ENCODE results near the gene MT4.
"Not testable (repeated sequence)": the region's sequence is repeated elsewhere in the genome, so short reads cannot be mapped to it uniquely, and the experiment has no call there.

The MT4 gene

DNA sequence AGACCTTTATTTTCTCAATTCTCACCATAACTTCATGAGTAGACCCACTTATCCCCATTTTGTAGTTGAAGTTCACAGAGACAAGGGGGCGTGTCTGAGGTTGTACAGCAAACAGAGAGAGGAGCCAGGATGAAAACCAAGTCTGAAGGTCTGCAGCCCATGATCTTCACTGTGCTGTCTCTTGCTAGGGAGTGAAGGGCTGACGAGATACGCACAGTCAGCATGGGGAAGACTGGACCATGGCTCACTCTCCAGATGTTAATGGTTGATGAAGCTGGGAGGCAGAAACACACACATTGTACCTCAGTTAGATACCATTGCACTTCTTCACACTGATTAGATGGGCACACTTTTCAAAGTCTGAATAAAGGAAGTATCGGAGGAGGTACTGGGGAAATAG is 5.8 kb upstream of the MT4 start:
- DNase-seq (ENCODE audit: low read depth), result no peak

GRCh38 chr16:56560447-56560846 is 4.4 kb upstream of the MT4 start:
- DNase-seq (ENCODE audit: low read depth), result no peak

GRCh38 chr16:56561126-56561525 is 3.7 kb upstream of the MT4 start:
- DNase-seq (ENCODE audit: low read depth), result no peak

- no peak for DNase-seq (ENCODE audit: low read depth)
Measured at GRCh38 chr16:56569971-56570370, 5.1 kb downstream of the MT4 start.

- DNase-seq (ENCODE audit: low read depth), result no peak
Measured at GRCh38 chr16:56571525-56571924, 6.7 kb downstream of the MT4 start.

GRCh38 chr16:56574625-56575024 is 9.8 kb downstream of the MT4 start:
- no peak for DNase-seq (ENCODE audit: low read depth)

- DNase-seq (ENCODE audit: low read depth), result peak; percentile 78
Measured at GRCh38 chr16:56576585-56577299, 11.9 kb downstream of the MT4 start.

DNA sequence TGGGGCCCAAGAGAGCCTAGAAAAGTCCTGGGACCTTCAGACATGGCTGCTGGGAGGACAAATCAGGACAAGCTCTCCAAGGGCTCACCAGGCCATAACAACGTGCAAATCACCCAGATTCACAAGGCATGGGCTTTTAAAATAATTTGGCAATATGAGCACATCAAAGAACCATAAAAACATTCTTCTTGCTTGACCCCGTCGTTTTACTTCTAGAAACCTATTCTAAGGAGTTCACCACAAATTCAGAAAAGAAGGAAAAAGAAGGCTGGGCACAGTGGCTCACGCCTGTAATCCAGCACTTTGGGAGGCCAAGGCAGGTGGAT is 12.4 kb downstream of the MT4 start:
- DNase-seq (ENCODE audit: low read depth), result no peak

DNA sequence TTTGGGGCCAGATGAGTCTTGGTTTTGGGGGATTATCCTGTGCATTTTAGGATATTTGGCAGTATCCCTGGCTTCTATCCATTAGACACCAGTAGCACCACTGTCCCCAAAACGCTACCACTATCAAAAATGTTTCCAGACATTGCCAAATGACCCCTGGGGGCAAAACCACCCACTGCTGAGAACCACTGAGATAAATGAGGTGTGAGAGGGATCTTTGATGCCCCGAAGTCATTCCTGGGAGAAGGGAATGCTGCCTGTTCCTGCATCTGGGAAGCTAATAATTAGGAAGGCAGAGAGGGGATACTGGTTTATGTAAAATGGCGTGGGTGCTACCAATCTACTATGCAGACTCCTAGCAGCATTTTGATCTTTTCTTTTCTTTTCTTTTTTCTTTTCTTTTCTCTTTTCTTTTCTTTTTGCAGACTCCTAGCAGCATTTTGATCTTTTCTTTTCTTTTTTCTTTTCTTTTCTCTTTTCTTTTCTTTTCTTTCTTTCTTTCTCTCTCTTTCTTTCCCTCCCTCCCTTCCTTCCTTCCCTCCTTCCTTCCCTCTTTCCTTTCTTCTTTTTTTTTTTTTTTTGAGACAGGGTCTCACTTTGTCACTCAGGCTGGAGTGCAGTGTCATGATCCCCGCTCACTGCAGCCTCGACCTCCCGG is 15.6 kb downstream of the MT4 start:
- no peak for DNase-seq (ENCODE audit: low read depth)

- DNase-seq (ENCODE audit: low read depth), result not testable (repeated sequence)
Measured at GRCh38 chr16:56582911-56583310, 18.0 kb downstream of the MT4 start.

DNA sequence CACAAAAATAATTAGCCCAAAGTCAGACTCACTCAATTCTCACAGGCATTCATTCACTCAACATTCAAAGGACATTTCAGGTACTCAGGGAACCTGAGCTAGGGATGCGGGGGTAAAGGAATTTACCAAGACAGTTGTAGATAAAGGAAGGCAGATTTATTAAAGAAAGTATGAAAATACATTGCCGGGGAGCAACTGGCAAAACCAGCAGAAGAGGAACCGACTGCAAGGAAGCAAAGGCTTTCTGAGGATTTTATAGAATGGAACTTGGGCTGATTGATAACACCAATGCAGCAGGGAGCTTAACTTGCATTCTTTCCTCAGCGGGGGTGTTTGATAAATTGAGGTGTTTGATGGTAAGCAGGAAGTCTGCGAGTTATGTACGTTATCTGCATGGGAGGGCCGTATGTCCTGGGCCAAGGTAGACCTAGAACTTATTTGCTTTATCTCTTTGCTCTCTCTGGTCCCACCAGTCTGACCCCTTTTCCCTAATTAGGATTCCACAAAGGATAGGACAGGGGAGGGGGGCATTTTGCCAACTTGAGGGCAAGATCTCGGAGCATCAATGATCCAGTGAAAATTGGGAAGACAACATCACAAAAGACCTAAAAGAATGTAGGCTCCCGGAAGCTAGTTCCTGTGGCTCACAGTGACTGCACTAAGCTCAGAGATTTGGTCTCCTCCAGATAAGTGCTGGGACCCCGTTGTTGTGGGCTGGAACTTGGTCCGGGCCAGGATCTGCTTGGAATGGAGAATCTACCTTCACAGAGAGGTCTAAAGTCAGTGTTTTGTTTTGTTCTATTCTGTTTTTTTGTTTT is 18.7 kb downstream of the MT4 start:
- no peak for DNase-seq (ENCODE audit: low read depth)

DNA sequence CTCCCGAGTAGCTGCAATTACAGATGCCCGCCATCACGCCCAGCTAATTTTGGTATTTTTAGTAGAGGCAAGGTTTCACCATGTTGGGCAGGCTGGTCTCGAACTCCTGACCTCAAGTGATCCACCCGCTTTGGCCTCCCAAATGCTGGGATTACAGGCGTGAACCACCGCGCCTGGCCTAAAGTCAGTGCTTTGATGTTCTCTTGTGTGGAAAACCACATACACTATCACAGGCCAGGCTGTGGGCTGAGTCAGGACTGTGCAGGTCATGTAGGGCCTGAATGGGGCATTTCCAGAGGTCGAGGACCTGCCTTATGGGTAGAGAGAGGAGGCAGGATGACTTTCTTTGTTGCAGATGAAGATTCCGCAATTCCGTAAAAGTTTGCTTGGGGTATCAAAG is 19.4 kb downstream of the MT4 start:
- no peak for DNase-seq (ENCODE audit: low read depth)

- no peak for DNase-seq (ENCODE audit: low read depth)
Measured at GRCh38 chr16:56588781-56589140, 23.9 kb downstream of the MT4 start.

- DNase-seq (ENCODE audit: low read depth), result no peak
Measured at GRCh38 chr16:56589141-56590039, 24.5 kb downstream of the MT4 start, which contains the start of gene MT3. TSS of gene MT3 (plus strand) at chr16:56589528. CDS start at chr16:56589591, 63 bp downstream.

DNA sequence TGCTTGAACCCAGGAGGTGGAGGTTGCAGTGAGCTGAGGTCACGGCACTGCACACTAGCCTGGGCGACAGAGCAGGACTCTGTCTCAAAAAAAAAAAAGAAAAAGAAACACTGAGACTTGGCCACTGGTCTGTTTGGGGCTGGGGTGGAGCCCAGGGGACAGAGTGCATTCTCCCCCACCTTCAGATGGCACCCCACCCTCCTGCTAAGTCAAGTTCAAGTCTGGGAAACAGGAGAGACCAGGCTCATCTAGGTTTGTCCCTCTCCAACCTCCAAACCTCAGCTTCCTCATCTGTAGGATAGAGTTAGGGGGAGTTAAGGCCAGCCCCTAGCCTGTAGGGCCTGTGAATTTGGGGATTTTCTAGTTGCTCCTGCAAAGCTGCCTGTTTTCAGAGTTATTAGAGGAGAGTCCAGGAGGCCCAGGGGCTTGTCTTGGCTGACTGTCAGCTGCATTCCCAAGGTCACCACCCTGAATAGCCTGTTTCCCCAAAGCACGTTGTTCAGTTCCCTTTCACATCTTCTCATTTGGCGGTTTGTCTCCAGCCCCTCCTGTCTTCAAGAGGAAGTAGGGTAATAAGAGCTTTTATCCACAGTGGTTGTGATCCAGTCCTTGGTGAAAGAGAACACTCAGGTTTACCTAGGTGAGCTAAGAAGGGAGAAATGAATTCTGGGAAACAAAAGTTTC is 26.6 kb downstream of the MT4 start:
- no peak for DNase-seq (ENCODE audit: low read depth)

GRCh38 chr16:56593573-56594291 is 28.9 kb downstream of the MT4 start:
- no peak for DNase-seq (ENCODE audit: low read depth)

DNA sequence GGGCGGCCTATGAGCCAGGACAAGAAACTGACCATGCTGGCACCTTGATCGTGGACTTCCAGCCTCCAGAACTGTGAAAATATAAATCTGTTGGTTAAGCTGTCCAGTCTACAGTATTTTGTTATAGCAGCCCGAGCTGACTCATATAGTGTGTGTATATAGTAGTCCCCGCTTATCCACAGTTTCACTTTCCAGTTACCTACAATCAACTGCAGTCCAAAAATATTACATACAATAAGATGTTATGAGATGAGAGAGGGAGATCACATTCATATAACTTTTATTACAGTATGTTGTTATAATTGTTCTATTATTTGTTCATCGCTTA is 29.4 kb downstream of the MT4 start:
- DNase-seq (ENCODE audit: low read depth), result no peak

- DNase-seq (ENCODE audit: low read depth), result no peak
Measured at GRCh38 chr16:56600398-56600999, 35.6 kb downstream of the MT4 start.

DNA sequence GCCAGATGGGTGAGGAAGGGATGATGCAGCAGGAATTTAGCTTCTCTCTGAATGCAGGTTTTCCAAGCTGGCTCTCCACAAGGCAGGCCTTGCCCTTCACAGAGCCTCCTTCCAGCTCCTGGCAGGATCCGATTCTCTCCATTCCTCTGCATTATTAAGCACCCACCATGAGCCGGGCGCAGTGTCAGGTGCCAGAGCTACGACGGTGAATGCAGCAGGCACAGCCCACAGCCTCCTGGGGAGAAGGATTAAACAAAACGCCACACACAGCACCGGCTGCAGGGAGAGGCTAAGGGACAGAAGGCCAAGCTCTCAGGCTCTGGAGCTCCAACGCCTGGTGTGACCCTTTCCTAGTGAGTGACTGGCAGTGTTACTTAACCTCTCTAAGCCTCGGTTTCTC is 36.5 kb downstream of the MT4 start:
- no peak for DNase-seq (ENCODE audit: low read depth)

- no peak for DNase-seq (ENCODE audit: low read depth)
Measured at GRCh38 chr16:56603589-56603988, 38.7 kb downstream of the MT4 start.

GRCh38 chr16:56604966-56605365 is 40.1 kb downstream of the MT4 start:
- no peak for DNase-seq (ENCODE audit: low read depth)
